HG02970 (cell line): ENCODE data around the gene NUDT16L1.
"Not testable (repeated sequence)": the region's sequence is repeated elsewhere in the genome, so short reads cannot be mapped to it uniquely, and the experiment has no call there.

Experiments used
- ATAC-seq: cut with Tn5 transposase; IDR thresholded peaks from one replicate; pipeline ENCODE4 v1.9.1; 2021; ENCODE audit warnings: mild to moderate bottlenecking, moderate library complexity, moderate number of reproducible peaks; ENCODE audit not compliant: unreplicated experiment, low FRiP score

The NUDT16L1 gene

GRCh38 chr16:4693296-4693955 is at the start of gene NUDT16L1:
NUDT16L1 (plus strand) TSS chr16:4693562; CDS start chr16:4693727, 165 bp downstream.
- peak; percentile 87 for ATAC-seq

GRCh38 chr16:4646773-4647643 is 46.4 kb upstream of the NUDT16L1 start:
- no peak for ATAC-seq

GRCh38 chr16:4647644-4647980 is 45.8 kb upstream of the NUDT16L1 start:
- ATAC-seq, result no peak

- ATAC-seq, result no peak
Measured at GRCh38 chr16:4648917-4649316, 44.4 kb upstream of the NUDT16L1 start.

- no peak for ATAC-seq
Measured at GRCh38 chr16:4649744-4650442, 43.5 kb upstream of the NUDT16L1 start.

- not testable (repeated sequence) for ATAC-seq
Measured at GRCh38 chr16:4650443-4651074, 42.8 kb upstream of the NUDT16L1 start.

GRCh38 chr16:4651827-4652226 is 41.5 kb upstream of the NUDT16L1 start:
- no peak for ATAC-seq

GRCh38 chr16:4652561-4652960 is 40.8 kb upstream of the NUDT16L1 start:
- ATAC-seq, result no peak

GRCh38 chr16:4654011-4654963 is 39.1 kb upstream of the NUDT16L1 start:
- ATAC-seq, result no peak

GRCh38 chr16:4654964-4655590 is 38.3 kb upstream of the NUDT16L1 start:
- ATAC-seq, result no peak

- ATAC-seq, result no peak
Measured at GRCh38 chr16:4655801-4656200, 37.6 kb upstream of the NUDT16L1 start.

GRCh38 chr16:4656221-4656620 is 37.1 kb upstream of the NUDT16L1 start:
- no peak for ATAC-seq

- no peak for ATAC-seq
Measured at GRCh38 chr16:4656695-4657686, 36.4 kb upstream of the NUDT16L1 start.

- no peak for ATAC-seq
Measured at GRCh38 chr16:4659363-4660353, 33.7 kb upstream of the NUDT16L1 start.

- no peak for ATAC-seq
Measured at GRCh38 chr16:4660454-4661007, 32.8 kb upstream of the NUDT16L1 start.

GRCh38 chr16:4661661-4662060 is 31.7 kb upstream of the NUDT16L1 start:
- no peak for ATAC-seq

GRCh38 chr16:4663465-4663776 is 29.9 kb upstream of the NUDT16L1 start:
- ATAC-seq, result no peak
